ENCODE data around the gene DOK1.
"Not testable (repeated sequence)": the region's sequence is repeated elsewhere in the genome, so short reads cannot be mapped to it uniquely, and the experiment has no call there.

The DOK1 gene

GRCh38 chr2:74560591-74560990 lies 6.1 kb downstream of the DOK1 start:
- H3K4me1 Mint-ChIP-seq: no peaks in the 10 kb centered on the region
- H3K27ac Mint-ChIP-seq: peak overlapping the region in 2 of 3 experiments; percentile 10 to 52
- no peak for TF ChIP-seq CTCF (IDR thresholded peaks at IDR 0.05; ENCODE audit: unreplicated experiment in 3 of 3)
- H3K36me3 Mint-ChIP-seq (ENCODE audit: low read depth): no peaks in the 10 kb centered on the region
- no peaks in the 10 kb centered on the region for H3K9me3 Mint-ChIP-seq
- no peak overlapping the region for H3K4me3 Mint-ChIP-seq
- peaks cover 69% of the 10 kb centered on the region for H3K27me3 Mint-ChIP-seq (ENCODE audit: low read depth)

- not testable (repeated sequence) for H3K4me1 Mint-ChIP-seq; H3K9me3 Mint-ChIP-seq; H3K27ac Mint-ChIP-seq; H3K4me3 Mint-ChIP-seq; H3K36me3 Mint-ChIP-seq (ENCODE audit: low read depth)
- peaks cover 73% of the 10 kb centered on the region for H3K27me3 Mint-ChIP-seq (ENCODE audit: low read depth)
Measured at GRCh38 chr2:74561022-74561421, 6.5 kb downstream of the DOK1 start.

DNA sequence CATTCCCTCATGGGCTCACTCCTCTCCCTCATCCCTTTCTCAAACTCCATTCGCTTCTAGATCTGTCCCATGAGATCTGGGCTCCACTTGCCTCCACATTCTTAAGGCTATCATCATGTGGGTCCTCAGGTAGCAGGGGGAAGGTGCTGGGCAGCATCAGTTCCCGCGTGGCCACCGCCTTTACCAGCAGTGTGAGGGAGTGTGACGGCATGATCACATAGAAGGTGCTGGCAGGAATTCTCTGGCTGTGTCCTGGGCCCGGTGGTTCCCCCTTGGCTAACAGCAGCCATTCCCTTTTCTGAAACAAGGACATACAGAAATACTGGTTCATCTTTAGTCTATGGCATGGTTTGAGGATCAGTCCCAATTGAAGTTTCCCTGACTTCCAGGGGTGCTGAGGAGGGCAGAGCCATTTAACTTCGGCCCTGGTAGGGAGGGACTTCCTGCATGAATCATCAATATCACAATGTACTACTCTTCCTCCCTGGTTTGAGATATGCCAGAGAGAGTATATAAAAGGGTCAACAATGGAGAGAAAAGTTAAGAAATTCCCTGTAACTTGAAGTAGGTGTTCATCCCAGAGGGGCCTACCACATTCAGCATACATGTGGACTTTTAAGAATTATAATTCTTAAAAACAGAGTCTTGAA lies 7.7 kb downstream of the DOK1 start:
- Mint-ChIP-seq H3K4me1 (no peaks in the 10 kb centered on the region), H3K27ac (no peak overlapping the region)

DNA sequence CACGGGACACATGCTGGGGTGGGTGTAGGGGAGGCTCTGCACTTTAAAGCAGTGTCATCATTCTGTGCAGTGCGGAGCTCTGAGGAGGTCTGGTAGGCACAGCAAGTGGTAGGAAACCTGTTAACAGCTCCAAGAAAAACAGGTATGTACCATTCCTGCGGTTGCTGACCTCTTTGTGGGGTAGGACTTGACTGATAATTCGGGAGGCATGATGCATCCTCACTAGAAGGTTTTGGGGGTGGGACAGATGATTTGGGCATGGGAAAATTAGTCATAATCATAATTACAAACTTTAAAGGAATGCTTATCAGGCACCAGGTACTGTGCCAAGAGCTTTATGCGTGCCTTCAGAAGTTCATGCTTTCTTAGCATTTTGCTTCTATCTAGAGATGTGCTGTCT lies 9.7 kb downstream of the DOK1 start:
- no peak for TF ChIP-seq CTCF (IDR thresholded peaks at IDR 0.05; ENCODE audit: unreplicated experiment in 3 of 3)
- H3K36me3 Mint-ChIP-seq (ENCODE audit: low read depth): no peaks in the 10 kb centered on the region
- H3K4me3 Mint-ChIP-seq: no peak overlapping the region
- H3K27me3 Mint-ChIP-seq (ENCODE audit: low read depth): peaks cover 65% of the 10 kb centered on the region
- H3K27ac Mint-ChIP-seq: no peak overlapping the region
- H3K4me1 Mint-ChIP-seq: no peaks in the 10 kb centered on the region
- no peaks in the 10 kb centered on the region for H3K9me3 Mint-ChIP-seq

More for the DNA sequence above, 7.7 kb downstream of the DOK1 start:
- H3K36me3 Mint-ChIP-seq (ENCODE audit: low read depth): no peaks in the 10 kb centered on the region
- H3K9me3 Mint-ChIP-seq: no peaks in the 10 kb centered on the region
- no peak for TF ChIP-seq CTCF (IDR thresholded peaks at IDR 0.05; ENCODE audit: unreplicated experiment in 3 of 3)
- H3K4me3 Mint-ChIP-seq: peak overlapping the region in 1 of 3 experiments; percentile 24
- H3K27me3 Mint-ChIP-seq (ENCODE audit: low read depth): peaks cover 74% of the 10 kb centered on the region

GRCh38 chr2:74566076-74566753 lies 11.7 kb downstream of the DOK1 start:
- Mint-ChIP-seq H3K27ac (no peak overlapping the region), H3K27me3 (ENCODE audit: low read depth) (peaks cover 51% of the 10 kb centered on the region), H3K36me3 (ENCODE audit: low read depth) (no peaks in the 10 kb centered on the region), H3K9me3 (no peaks in the 10 kb centered on the region), H3K4me3 (no peak overlapping the region), H3K4me1 (no peaks in the 10 kb centered on the region)
- TF ChIP-seq CTCF (IDR thresholded peaks at IDR 0.05; ENCODE audit: unreplicated experiment in 3 of 3): no peak

GRCh38 chr2:74566754-74567085 lies 12.2 kb downstream of the DOK1 start:
- no peak overlapping the region for H3K4me3 Mint-ChIP-seq
- no peak overlapping the region for H3K27ac Mint-ChIP-seq
- no peaks in the 10 kb centered on the region for H3K9me3 Mint-ChIP-seq
- no peaks in the 10 kb centered on the region for H3K36me3 Mint-ChIP-seq (ENCODE audit: low read depth)
- TF ChIP-seq CTCF (IDR thresholded peaks at IDR 0.05; ENCODE audit: unreplicated experiment in 3 of 3): no peak
- H3K27me3 Mint-ChIP-seq (ENCODE audit: low read depth): peaks cover 46% of the 10 kb centered on the region
- H3K4me1 Mint-ChIP-seq: no peaks in the 10 kb centered on the region

Data from nephron (organoid).